HEK293 (cell line): ENCODE results near the gene XPO1.

Experiments
- BCL11A ChIP-seq: fragments of 450-650 bp; formaldehyde crosslinking; IDR thresholded peaks from 2 replicates; pipeline ENCODE4 v1.5.1; 2016; ENCODE audit warnings: low read depth, missing biosample characterization, missing genetic modification characterization
- EGR2 ChIP-seq: fragments of 450-650 bp; formaldehyde crosslinking; IDR thresholded peaks from 2 replicates; pipeline ENCODE4 v1.5.1; 2016; ENCODE audit warnings: low read depth, missing biosample characterization, missing genetic modification characterization
- GLIS2 ChIP-seq: fragments of 450-650 bp; formaldehyde crosslinking; IDR thresholded peaks from 2 replicates; pipeline ENCODE4 v1.5.1; 2016; ENCODE audit warnings: missing biosample characterization, missing genetic modification characterization
- KLF16 ChIP-seq: fragments of 450-650 bp; formaldehyde crosslinking; IDR thresholded peaks from 2 replicates; pipeline ENCODE4 v1.5.1; 2017; ENCODE audit warnings: missing biosample characterization, missing genetic modification characterization
- KLF7 ChIP-seq: fragments of 450-650 bp; formaldehyde crosslinking; IDR thresholded peaks from 2 replicates; pipeline ENCODE4 v1.5.1; 2016; ENCODE audit warnings: missing biosample characterization, missing genetic modification characterization, borderline replicate concordance
- SP2 ChIP-seq: fragments of 450-650 bp; formaldehyde crosslinking; IDR thresholded peaks from 2 replicates; pipeline ENCODE4 v1.5.1; 2016; ENCODE audit warnings: missing biosample characterization, missing genetic modification characterization
- SP7 ChIP-seq: fragments of 450-650 bp; formaldehyde crosslinking; IDR thresholded peaks from 2 replicates; pipeline ENCODE4 v1.5.1; 2016; ENCODE audit warnings: missing biosample characterization, missing genetic modification characterization
- YY2 ChIP-seq: fragments of 450-650 bp; formaldehyde crosslinking; IDR thresholded peaks from 2 replicates; pipeline ENCODE4 v1.5.1; 2016; ENCODE audit warnings: missing biosample characterization, missing genetic modification characterization
- ZBTB20 ChIP-seq: fragments of 450-650 bp; formaldehyde crosslinking; IDR thresholded peaks from 2 replicates; pipeline ENCODE4 v1.5.1; 2016; ENCODE audit warnings: missing biosample characterization, missing genetic modification characterization
- ZBTB7A ChIP-seq: fragments of 450-650 bp; formaldehyde crosslinking; IDR thresholded peaks from 2 replicates; pipeline ENCODE4 v1.5.1; 2016; ENCODE audit warnings: low read depth, missing biosample characterization, missing genetic modification characterization
- ZEB2 ChIP-seq: fragments of 450-650 bp; formaldehyde crosslinking; IDR thresholded peaks from 2 replicates; pipeline ENCODE4 v1.5.1; 2016; ENCODE audit warnings: missing biosample characterization, missing genetic modification characterization
- ZFP69B ChIP-seq: fragments of 450-650 bp; formaldehyde crosslinking; IDR thresholded peaks from 2 replicates; pipeline ENCODE4 v1.5.1; 2016; ENCODE audit warnings: missing biosample characterization, missing genetic modification characterization
- ZNF175 ChIP-seq: fragments of 450-650 bp; formaldehyde crosslinking; IDR thresholded peaks from 2 replicates; pipeline ENCODE4 v1.5.1; 2016; ENCODE audit warnings: missing biosample characterization, missing genetic modification characterization
- ZNF366 ChIP-seq: fragments of 450-650 bp; formaldehyde crosslinking; conservative IDR thresholded peaks from 2 replicates; pipeline ENCODE4 v1.5.1; 2016; ENCODE audit warnings: missing biosample characterization, missing genetic modification characterization
- ZNF423 ChIP-seq: fragments of 450-650 bp; formaldehyde crosslinking; IDR thresholded peaks from 2 replicates; pipeline ENCODE4 v1.5.1; 2016; ENCODE audit warnings: missing biosample characterization, missing genetic modification characterization
- ZNF561 ChIP-seq: fragments of 450-650 bp; IDR thresholded peaks from 2 replicates; pipeline ENCODE4 v1.5.1; 2018; ENCODE audit warnings: missing biosample characterization, missing genetic modification characterization, borderline replicate concordance
- ZNF76 ChIP-seq: fragments of 450-650 bp; formaldehyde crosslinking; IDR thresholded peaks from 2 replicates; pipeline ENCODE4; 2016; ENCODE audit warnings: low read depth, missing biosample characterization, missing genetic modification characterization, borderline replicate concordance
- ZNF843 ChIP-seq: fragments of 450-650 bp; formaldehyde crosslinking; IDR thresholded peaks from 2 replicates; pipeline ENCODE4 v1.5.1; 2016; ENCODE audit warnings: missing biosample characterization, missing genetic modification characterization
- ZSCAN30 ChIP-seq: fragments of 450-650 bp; IDR thresholded peaks from 2 replicates; pipeline ENCODE4 v1.5.1; 2018; ENCODE audit warnings: missing biosample characterization, mild to moderate bottlenecking, missing genetic modification characterization, moderate library complexity
- TF ChIP-seq, protein P1 (sequence below): fragments of 450-650 bp; formaldehyde crosslinking; IDR thresholded peaks from 2 replicates; pipeline ENCODE4 v1.5.1; 2016; ENCODE audit warnings: missing biosample characterization, missing genetic modification characterization
- TF ChIP-seq, protein P2 (sequence below): fragments of 450-650 bp; formaldehyde crosslinking; IDR thresholded peaks from 2 replicates; pipeline ENCODE4 v1.5.1; 2017; ENCODE audit warnings: missing biosample characterization, missing genetic modification characterization
- TF ChIP-seq, protein P3 (sequence below): sonication (generic); formaldehyde crosslinking; IDR thresholded peaks from 2 replicates; pipeline ENCODE4 v1.8.1; 2022; ENCODE audit warnings: mild to moderate bottlenecking, moderate library complexity, missing genetic modification reagents
- TF ChIP-seq, protein P4 (sequence below): fragments of 450-650 bp; formaldehyde crosslinking; IDR thresholded peaks from 2 replicates; pipeline ENCODE4 v1.5.1; 2016; ENCODE audit warnings: missing biosample characterization, missing genetic modification characterization
- TF ChIP-seq, protein P5 (sequence below): fragments of 450-650 bp; IDR thresholded peaks from 2 replicates; pipeline ENCODE4 v1.5.1; 2018; ENCODE audit warnings: missing biosample characterization, mild to moderate bottlenecking, missing genetic modification characterization
- TF ChIP-seq, protein P6 (sequence below): fragments of 450-650 bp; formaldehyde crosslinking; IDR thresholded peaks from 2 replicates; pipeline ENCODE4 v1.5.1; 2016; ENCODE audit warnings: missing biosample characterization, missing genetic modification characterization
- TF ChIP-seq, protein P7 (sequence below): fragments of 450-650 bp; formaldehyde crosslinking; IDR thresholded peaks from 2 replicates; pipeline ENCODE4 v1.5.1; 2017; ENCODE audit warnings: missing biosample characterization, missing genetic modification characterization

Gene XPO1

DNA sequence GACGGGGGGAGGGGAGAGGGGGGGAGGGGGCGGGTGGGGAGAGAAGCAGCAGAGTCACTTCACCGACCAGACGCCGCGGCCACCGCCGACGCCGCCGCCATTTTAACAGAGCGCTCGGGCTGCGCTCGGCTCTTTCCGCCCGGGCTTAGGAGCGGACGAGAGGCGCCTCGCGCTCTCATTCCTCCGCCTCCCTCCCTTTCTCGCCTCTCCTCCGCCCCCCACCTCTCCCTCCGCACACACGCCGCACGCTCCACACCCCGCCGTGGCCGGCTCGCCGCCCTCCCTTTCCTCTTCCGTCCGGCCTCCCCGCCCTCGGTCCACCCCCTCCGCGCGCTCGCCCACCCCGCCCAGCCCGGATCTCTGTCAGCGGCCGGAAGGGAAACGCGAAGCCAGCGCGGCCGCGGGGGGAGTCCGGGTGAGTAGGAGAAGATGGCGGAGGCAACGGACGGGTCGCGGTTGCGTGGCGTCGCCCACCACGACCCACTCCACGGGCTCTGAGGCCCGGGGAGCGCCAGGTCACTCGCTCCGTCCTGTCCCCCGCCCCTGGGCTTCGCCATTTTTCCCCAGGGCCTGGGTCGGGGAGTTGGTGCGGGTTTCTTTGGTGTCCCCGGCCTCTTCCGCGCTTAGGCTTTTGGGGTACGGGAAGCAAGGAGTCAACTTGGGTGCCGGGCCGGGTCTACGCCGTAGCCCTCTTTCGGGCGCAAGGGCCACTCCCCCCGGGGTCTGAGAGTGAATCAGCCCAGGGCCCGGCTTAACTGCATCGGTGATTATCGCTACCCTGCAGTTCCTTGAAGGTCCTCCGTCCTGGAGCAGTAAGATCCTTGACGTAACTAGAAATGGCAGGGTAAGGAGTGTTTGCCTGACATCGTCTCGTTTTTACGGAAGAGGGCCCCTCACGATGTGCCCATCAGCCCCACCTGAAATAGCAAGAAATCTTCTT lies 66.9 kb downstream of the XPO1 start, which contains the start of gene USP34 (continued):
- TF ChIP-seq, protein P1, sequence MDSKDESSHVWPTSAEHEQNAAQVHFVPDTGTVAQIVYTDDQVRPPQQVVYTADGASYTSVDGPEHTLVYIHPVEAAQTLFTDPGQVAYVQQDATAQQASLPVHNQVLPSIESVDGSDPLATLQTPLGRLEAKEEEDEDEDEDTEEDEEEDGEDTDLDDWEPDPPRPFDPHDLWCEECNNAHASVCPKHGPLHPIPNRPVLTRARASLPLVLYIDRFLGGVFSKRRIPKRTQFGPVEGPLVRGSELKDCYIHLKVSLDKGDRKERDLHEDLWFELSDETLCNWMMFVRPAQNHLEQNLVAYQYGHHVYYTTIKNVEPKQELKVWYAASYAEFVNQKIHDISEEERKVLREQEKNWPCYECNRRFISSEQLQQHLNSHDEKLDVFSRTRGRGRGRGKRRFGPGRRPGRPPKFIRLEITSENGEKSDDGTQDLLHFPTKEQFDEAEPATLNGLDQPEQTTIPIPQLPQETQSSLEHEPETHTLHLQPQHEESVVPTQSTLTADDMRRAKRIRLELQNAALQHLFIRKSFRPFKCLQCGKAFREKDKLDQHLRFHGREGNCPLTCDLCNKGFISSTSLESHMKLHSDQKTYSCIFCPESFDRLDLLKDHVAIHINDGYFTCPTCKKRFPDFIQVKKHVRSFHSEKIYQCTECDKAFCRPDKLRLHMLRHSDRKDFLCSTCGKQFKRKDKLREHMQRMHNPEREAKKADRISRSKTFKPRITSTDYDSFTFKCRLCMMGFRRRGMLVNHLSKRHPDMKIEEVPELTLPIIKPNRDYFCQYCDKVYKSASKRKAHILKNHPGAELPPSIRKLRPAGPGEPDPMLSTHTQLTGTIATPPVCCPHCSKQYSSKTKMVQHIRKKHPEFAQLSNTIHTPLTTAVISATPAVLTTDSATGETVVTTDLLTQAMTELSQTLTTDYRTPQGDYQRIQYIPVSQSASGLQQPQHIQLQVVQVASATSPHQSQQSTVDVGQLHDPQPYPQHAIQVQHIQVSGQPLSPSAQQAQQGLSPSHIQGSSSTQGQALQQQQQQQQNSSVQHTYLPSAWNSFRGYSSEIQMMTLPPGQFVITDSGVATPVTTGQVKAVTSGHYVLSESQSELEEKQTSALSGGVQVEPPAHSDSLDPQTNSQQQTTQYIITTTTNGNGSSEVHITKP (tag by site-specific recombination): peak; percentile 98
- TF ChIP-seq, protein P2, sequence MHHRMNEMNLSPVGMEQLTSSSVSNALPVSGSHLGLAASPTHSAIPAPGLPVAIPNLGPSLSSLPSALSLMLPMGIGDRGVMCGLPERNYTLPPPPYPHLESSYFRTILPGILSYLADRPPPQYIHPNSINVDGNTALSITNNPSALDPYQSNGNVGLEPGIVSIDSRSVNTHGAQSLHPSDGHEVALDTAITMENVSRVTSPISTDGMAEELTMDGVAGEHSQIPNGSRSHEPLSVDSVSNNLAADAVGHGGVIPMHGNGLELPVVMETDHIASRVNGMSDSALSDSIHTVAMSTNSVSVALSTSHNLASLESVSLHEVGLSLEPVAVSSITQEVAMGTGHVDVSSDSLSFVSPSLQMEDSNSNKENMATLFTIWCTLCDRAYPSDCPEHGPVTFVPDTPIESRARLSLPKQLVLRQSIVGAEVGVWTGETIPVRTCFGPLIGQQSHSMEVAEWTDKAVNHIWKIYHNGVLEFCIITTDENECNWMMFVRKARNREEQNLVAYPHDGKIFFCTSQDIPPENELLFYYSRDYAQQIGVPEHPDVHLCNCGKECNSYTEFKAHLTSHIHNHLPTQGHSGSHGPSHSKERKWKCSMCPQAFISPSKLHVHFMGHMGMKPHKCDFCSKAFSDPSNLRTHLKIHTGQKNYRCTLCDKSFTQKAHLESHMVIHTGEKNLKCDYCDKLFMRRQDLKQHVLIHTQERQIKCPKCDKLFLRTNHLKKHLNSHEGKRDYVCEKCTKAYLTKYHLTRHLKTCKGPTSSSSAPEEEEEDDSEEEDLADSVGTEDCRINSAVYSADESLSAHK: no peak
- TF ChIP-seq ZSCAN30 (tag by site-specific recombination) (0 out of 2 replicates have a peak, but pooled peaks have one; percentile 32), BCL11A (tag by site-specific recombination) (peak; percentile 20; the same call in 1 of the 2 replicates), ZBTB7A (tag by site-specific recombination) (no peak), ZNF843 (tag by site-specific recombination) (peak; percentile 12; the same call in 1 of the 2 replicates), YY2 (tag by site-specific recombination) (peak; percentile 41; the same call in 1 of the 2 replicates), ZNF423 (no peak), ZNF76 (tag by site-specific recombination) (peak; percentile 39; the same call in 1 of the 2 replicates), ZNF175 (tag by site-specific recombination) (no peak), SP7 (tag by site-specific recombination) (peak; percentile 57), EGR2 (tag by site-specific recombination) (peak; percentile 91), KLF7 (tag by site-specific recombination) (peak; percentile 71; the same call in 1 of the 2 replicates), ZNF561 (tag by site-specific recombination) (0 out of 2 replicates have a peak, but pooled peaks have one; percentile 52), ZNF366 (peak; percentile 94), ZBTB20 (peak; percentile 58), SP2 (tag by site-specific recombination) (peak; percentile 87), KLF16 (tag by site-specific recombination) (peak; percentile 91), ZEB2 (tag by site-specific recombination) (peak; percentile 46; the same call in 1 of the 2 replicates), GLIS2 (peak; percentile 62), ZFP69B (tag by site-specific recombination) (no peak)
- TF ChIP-seq, protein P3, sequence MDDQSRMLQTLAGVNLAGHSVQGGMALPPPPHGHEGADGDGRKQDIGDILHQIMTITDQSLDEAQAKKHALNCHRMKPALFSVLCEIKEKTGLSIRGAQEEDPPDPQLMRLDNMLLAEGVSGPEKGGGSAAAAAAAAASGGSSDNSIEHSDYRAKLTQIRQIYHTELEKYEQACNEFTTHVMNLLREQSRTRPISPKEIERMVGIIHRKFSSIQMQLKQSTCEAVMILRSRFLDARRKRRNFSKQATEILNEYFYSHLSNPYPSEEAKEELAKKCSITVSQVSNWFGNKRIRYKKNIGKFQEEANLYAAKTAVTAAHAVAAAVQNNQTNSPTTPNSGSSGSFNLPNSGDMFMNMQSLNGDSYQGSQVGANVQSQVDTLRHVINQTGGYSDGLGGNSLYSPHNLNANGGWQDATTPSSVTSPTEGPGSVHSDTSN (CRISPR knock-in tag): peak; percentile 51; the same call in 1 of the 2 replicates
- TF ChIP-seq, protein P4, sequence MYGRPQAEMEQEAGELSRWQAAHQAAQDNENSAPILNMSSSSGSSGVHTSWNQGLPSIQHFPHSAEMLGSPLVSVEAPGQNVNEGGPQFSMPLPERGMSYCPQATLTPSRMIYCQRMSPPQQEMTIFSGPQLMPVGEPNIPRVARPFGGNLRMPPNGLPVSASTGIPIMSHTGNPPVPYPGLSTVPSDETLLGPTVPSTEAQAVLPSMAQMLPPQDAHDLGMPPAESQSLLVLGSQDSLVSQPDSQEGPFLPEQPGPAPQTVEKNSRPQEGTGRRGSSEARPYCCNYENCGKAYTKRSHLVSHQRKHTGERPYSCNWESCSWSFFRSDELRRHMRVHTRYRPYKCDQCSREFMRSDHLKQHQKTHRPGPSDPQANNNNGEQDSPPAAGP: peak; percentile 29; the same call in 1 of the 2 replicates
- TF ChIP-seq, protein P5, sequence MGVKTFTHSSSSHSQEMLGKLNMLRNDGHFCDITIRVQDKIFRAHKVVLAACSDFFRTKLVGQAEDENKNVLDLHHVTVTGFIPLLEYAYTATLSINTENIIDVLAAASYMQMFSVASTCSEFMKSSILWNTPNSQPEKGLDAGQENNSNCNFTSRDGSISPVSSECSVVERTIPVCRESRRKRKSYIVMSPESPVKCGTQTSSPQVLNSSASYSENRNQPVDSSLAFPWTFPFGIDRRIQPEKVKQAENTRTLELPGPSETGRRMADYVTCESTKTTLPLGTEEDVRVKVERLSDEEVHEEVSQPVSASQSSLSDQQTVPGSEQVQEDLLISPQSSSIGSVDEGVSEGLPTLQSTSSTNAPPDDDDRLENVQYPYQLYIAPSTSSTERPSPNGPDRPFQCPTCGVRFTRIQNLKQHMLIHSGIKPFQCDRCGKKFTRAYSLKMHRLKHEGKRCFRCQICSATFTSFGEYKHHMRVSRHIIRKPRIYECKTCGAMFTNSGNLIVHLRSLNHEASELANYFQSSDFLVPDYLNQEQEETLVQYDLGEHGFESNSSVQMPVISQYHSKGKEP (tag by site-specific recombination): no peak
- TF ChIP-seq, protein P6, sequence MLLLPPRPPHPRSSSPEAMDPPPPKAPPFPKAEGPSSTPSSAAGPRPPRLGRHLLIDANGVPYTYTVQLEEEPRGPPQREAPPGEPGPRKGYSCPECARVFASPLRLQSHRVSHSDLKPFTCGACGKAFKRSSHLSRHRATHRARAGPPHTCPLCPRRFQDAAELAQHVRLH (tag by site-specific recombination): no peak
- TF ChIP-seq, protein P7, sequence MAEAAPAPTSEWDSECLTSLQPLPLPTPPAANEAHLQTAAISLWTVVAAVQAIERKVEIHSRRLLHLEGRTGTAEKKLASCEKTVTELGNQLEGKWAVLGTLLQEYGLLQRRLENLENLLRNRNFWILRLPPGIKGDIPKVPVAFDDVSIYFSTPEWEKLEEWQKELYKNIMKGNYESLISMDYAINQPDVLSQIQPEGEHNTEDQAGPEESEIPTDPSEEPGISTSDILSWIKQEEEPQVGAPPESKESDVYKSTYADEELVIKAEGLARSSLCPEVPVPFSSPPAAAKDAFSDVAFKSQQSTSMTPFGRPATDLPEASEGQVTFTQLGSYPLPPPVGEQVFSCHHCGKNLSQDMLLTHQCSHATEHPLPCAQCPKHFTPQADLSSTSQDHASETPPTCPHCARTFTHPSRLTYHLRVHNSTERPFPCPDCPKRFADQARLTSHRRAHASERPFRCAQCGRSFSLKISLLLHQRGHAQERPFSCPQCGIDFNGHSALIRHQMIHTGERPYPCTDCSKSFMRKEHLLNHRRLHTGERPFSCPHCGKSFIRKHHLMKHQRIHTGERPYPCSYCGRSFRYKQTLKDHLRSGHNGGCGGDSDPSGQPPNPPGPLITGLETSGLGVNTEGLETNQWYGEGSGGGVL (tag by site-specific recombination): peak; percentile 98
